MCF 10A (cell line): ENCODE results near the gene SLC40A1. TPM values are rescaled to one million over a fixed set of nuclear protein-coding genes. Genes with fewer than 3 reads are reported as not detected.
A peak's percentile ranks its signal among the peaks of the same experiment; 100 is the strongest.

Experiments
- BruUV-seq: library from RNA; stranded (reverse); fragments of 400-500 nt; replicated peaks from 2 replicates; lab custom pipeline; 2021; lab: Mats Ljungman, UMichigan
- CTCF ChIA-PET: fragments of 300-600 bp; sonication (Branson Sonifier 250); formaldehyde crosslinking; extraction: SDS; loops from one replicate; lab custom pipeline; 2021; ENCODE audit warnings: antibody characterized with exemption, inconsistent platforms; lab: Yijun Ruan, JAX
- POLR2A ChIA-PET: fragments of 300-600, 350-650 bp; sonication (Branson Sonifier 250); formaldehyde crosslinking; extraction: SDS; loops from one replicate; lab custom pipeline; 2020; ENCODE audit warnings: antibody characterized with exemption, inconsistent platforms; lab: Yijun Ruan, JAX
- DNase-seq: peaks from one replicate; pipeline ENCODE4 v3.0.0-alpha.2; 2018; ENCODE audit not compliant: unreplicated experiment
- H3K27ac Mint-ChIP-seq: one replicate; pipeline ENCODE4 v1.8.0; 2022; ENCODE audit warnings: mild to moderate bottlenecking, low read depth, mixed read lengths; ENCODE audit not compliant: unreplicated experiment
- H3K27me3 Mint-ChIP-seq: one replicate; pipeline ENCODE4 v1.8.0; 2022; ENCODE audit warnings: mixed read lengths; ENCODE audit not compliant: insufficient read depth, unreplicated experiment
- H3K36me3 Mint-ChIP-seq: one replicate; pipeline ENCODE4 v1.8.0; 2022; ENCODE audit warnings: mild to moderate bottlenecking, moderate library complexity, mixed read lengths; ENCODE audit not compliant: insufficient read depth, unreplicated experiment
- H3K4me1 Mint-ChIP-seq: one replicate; pipeline ENCODE4 v1.8.0; 2022; ENCODE audit warnings: mixed read lengths; ENCODE audit not compliant: insufficient read depth, unreplicated experiment
- H3K4me3 Mint-ChIP-seq: one replicate; pipeline ENCODE4 v1.8.0; 2022; ENCODE audit warnings: mild to moderate bottlenecking, moderate library complexity, mixed read lengths; ENCODE audit not compliant: unreplicated experiment
- H3K9me3 Mint-ChIP-seq: one replicate; pipeline ENCODE4 v1.8.0; 2022; ENCODE audit warnings: mixed read lengths; ENCODE audit not compliant: unreplicated experiment
- intact Hi-C: fragments of 100-400 bp; cut with micrococcal nuclease; formaldehyde crosslinking; loops from 2 replicates; pipeline ENCODE4 v1.14.1; 2022
- total RNA-seq: library from RNA; stranded (reverse); gene quantifications from 2 replicates; pipeline ENCODE4 v1.2.3, GENCODE V29; 2022
- TF ChIP-seq, protein P1 (sequence below): fragments of 200-600 bp; IDR thresholded peaks from one replicate; pipeline ENCODE4 v1.8.0; 2022; ENCODE audit warnings: antibody characterized with exemption, mild to moderate bottlenecking; ENCODE audit not compliant: unreplicated experiment

The SLC40A1 gene
- total RNA-seq, 1 experiment from 2014 or later, result not detected

DNA sequence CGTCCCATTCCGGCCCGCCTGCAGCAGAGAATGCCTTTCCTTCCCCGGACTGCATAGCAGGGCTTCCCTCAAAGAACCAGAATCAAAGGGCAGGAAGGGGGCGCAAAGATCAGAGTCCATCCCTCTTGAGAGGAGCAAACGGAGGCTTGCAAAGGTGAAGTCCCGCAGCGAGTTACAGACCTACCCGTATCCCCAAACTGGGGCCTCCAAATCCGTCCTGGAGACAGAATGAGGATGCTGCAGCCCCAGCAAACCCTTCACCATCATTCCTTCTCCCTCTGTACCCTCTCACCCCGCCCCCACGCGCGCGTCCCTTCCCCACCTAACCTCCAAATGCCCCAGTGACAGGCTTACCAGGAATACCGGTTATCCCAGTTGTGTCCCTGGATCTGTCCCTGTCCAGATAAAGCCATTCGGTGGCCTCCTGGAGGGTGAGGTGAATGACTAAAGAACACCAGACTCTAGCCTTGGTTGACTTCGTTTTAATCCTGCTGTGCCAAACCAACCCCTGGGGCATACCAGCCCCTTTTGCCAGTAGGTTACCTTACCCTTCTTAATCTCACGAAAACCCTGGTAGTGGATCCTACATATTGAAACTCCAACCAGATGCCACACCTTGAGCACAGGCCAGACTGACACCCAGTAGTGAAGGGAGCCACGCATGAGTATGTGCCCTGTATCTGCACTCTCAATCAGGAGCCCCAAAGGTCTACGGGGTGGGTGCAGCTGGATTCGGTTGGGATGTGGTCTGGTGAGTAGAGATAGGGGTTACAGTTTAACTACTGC, 961 bp upstream of the SLC40A1 start:
- H3K9me3 Mint-ChIP-seq, result peaks cover 13% of the 10 kb centered on the region
- DNase-seq, result no peak
- no peak overlapping the region for H3K27ac Mint-ChIP-seq
- ChIA-PET CTCF (interaction anchor here (0.5 to 0.6 kb wide), 2 partner anchors 29 to 150 kb away, joined by 3 to 4 read pairs; no protein-coding TSS in a partner anchor), POLR2A (interaction anchor here (1.0 kb wide), 1 partner anchor 35 kb away, joined by 4 read pairs; no protein-coding TSS in a partner anchor)
- no peaks in the 10 kb centered on the region for H3K27me3 Mint-ChIP-seq
- intact Hi-C loops, result no loop called here
- H3K4me3 Mint-ChIP-seq, result no peak overlapping the region
- no peaks in the 10 kb centered on the region for H3K36me3 Mint-ChIP-seq
- no peaks in the 10 kb centered on the region for H3K4me1 Mint-ChIP-seq
- TF ChIP-seq, protein P1, sequence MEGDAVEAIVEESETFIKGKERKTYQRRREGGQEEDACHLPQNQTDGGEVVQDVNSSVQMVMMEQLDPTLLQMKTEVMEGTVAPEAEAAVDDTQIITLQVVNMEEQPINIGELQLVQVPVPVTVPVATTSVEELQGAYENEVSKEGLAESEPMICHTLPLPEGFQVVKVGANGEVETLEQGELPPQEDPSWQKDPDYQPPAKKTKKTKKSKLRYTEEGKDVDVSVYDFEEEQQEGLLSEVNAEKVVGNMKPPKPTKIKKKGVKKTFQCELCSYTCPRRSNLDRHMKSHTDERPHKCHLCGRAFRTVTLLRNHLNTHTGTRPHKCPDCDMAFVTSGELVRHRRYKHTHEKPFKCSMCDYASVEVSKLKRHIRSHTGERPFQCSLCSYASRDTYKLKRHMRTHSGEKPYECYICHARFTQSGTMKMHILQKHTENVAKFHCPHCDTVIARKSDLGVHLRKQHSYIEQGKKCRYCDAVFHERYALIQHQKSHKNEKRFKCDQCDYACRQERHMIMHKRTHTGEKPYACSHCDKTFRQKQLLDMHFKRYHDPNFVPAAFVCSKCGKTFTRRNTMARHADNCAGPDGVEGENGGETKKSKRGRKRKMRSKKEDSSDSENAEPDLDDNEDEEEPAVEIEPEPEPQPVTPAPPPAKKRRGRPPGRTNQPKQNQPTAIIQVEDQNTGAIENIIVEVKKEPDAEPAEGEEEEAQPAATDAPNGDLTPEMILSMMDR, result no peak
- BruUV-seq, result no TSS peak

DNA sequence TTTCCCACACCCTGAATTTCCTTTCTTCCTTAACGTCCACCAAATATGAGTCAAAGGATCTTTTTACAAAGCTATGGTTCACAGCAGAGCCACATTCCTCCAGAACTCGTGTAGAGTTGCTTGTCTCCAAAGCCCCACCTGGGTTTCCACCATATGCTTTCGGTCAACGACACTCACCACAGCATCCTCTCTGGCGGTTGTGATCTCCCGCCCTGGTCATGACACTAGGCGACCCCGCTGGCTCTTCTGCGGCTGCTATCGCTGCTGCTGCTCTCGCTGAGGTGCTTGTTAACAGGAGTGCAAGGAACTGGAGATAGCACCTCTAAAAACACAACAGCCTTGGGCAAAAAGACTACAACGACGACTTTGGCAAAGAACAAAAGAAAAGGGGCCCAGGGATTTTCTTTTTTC, 340 bp downstream of the SLC40A1 start:
- Mint-ChIP-seq H3K4me1 (no peaks in the 10 kb centered on the region), H3K4me3 (no peak overlapping the region), H3K27me3 (no peaks in the 10 kb centered on the region), H3K36me3 (no peaks in the 10 kb centered on the region), H3K27ac (no peak overlapping the region), H3K9me3 (peaks cover 13% of the 10 kb centered on the region)
- intact Hi-C loops, result no loop called here
- BruUV-seq, result no TSS peak
- no peak for DNase-seq
- CTCF ChIA-PET, result no interaction called here
- POLR2A ChIA-PET, result interaction anchor here (0.7 to 1.0 kb wide), 2 partner anchors 36 to 103 kb away, joined by 3 to 4 read pairs; no protein-coding TSS in a partner anchor
- TF ChIP-seq, protein P1, result no peak

DNA sequence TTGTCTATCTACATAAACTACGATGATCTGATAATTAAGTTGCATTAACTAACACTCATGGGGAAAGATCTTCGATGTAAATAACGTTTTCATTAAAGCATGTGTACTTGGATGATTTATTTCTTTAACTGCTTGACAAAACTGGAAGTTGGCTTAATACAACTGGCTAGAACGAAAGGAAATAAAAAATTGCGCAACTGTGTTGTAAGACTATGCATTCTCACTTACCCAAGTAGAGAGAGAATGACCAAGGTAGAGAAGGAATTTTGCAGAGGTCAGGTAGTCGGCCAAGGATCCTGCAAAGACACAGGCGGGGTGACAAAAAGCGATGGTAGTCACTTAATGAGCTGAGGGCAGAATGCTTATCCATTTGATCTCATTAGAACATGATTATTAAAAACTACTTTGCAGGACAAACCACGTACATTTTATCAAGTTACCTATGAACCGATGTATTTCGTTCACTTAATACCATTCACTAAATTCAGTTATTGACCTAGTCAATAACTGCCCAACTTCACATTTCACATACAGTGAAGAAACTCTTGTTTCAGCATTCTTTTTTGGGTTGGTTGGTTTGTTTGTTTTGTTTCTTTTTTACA, 900 bp downstream of the SLC40A1 start:
- ChIA-PET CTCF (interaction anchor here (0.8 kb wide), 1 partner anchor 1042 kb away, joined by 3 read pairs; no protein-coding TSS in a partner anchor), POLR2A (no interaction called here)
- Mint-ChIP-seq H3K9me3 (peaks cover 13% of the 10 kb centered on the region), H3K27ac (no peak overlapping the region), H3K4me3 (no peak overlapping the region), H3K27me3 (no peaks in the 10 kb centered on the region), H3K36me3 (no peaks in the 10 kb centered on the region), H3K4me1 (no peaks in the 10 kb centered on the region)
- DNase-seq, result peak; percentile 33
- no TSS peak for BruUV-seq
- TF ChIP-seq, protein P1, result no peak
- intact Hi-C loops, result no loop called here

DNA sequence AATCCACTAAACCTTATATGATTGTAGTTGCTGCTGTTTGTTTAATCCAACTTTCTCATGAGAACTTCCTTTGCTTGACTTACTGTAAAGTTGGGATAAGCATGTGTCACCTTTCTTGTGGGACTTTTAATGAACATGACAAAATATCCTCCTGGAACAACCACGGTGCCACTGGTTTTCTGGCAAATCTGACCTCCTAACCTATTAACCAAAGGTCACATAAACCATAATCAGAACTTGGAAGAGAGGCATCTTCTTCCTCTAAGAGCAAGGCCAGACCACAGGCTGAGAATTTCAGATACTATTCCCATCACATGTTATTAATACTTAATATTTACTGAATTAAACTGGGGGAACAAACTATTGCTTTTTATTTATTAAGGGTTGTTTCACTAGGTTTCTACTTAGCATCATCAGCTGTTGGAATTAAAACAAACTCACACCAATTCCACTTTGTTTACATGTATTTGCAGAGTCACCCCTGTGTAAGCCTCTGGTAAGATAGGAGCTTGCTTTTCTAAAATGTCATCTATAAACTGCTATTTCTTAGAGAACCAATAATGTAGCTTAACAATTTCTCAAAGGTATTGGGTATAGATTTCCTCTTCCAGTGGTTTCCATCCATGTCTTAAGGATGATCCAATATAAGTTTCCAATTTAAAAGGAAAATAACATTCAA, 2.2 kb downstream of the SLC40A1 start:
- intact Hi-C loops, result no loop called here
- CTCF ChIA-PET, result interaction anchor here (0.5 kb wide), 1 partner anchor 81 kb away, joined by 3 read pairs; no protein-coding TSS in a partner anchor
- BruUV-seq, result no TSS peak
- TF ChIP-seq, protein P1, result no peak
- POLR2A ChIA-PET, result no interaction called here
- Mint-ChIP-seq H3K9me3 (peaks cover 13% of the 10 kb centered on the region), H3K36me3 (no peaks in the 10 kb centered on the region), H3K4me3 (no peak overlapping the region), H3K27me3 (no peaks in the 10 kb centered on the region), H3K4me1 (no peaks in the 10 kb centered on the region), H3K27ac (no peak overlapping the region)
- no peak for DNase-seq
